Measurements from ENCODE around the gene ARAP1.

GRCh38 chr11:72685560-72686480, 66.4 kb downstream of the ARAP1 start:
- TF ChIP-seq EP300 (IDR thresholded peaks at IDR 0.05; ENCODE audit: borderline replicate concordance in 1 of 2, low read depth in 2 of 2, low read length in 2 of 2) (no peak), POLR2AphosphoS5 (IDR thresholded peaks at IDR 0.05; ENCODE audit: low read depth, low read length) (no peak), SP1 (IDR thresholded peaks at IDR 0.05; ENCODE audit: low read depth, low read length) (no peak)

Measured in H1 (cell line).